Hindlimb muscle (tissue), 1 donor: Measurements from ENCODE around the gene TEX51. TPM values are rescaled to one million over a fixed set of nuclear protein-coding genes. Genes with fewer than 3 reads are reported as not detected.

Experiments
- DNase-seq: peaks from one replicate; pipeline ENCODE4 v3.0.0-alpha.2; 2013
- polyA plus RNA-seq: library from polyadenylated mRNA; unstranded; fragments of 120-200 nt; gene quantifications from one replicate; pipeline ENCODE4 v1.2.1, GENCODE V29; 2013; ENCODE audit not compliant: insufficient read length

The TEX51 gene
- polyA plus RNA-seq, 1 donor, result not detected

GRCh38 chr2:126879348-126880298 lies 19.1 kb upstream of the TEX51 start:
- DNase-seq, result no peak

- no peak for DNase-seq
These were observed 18.4 kb upstream of the TEX51 start for GRCh38 chr2:126880324-126880723.

- DNase-seq, result no peak
These were observed 17.9 kb upstream of the TEX51 start for GRCh38 chr2:126880817-126881216.

DNA sequence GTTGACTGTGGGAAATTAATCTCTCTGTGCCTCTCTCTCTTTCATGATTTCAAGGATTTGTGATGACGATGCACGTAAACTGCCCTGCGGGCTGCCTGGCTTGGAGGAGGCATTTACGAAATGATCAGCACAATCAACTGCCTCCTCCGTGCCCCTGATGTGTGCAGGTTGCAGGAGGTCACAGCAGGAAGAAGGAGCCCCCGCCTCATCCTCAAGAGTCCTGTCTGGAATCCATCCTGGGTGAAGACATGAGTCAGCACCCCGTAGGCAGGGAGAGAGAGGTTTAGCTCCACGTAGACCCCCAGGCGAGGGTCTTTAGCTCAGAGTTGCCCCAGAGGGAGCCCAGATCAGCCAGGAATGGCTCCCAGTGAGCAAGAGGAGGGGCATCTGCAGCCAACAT lies 17.1 kb upstream of the TEX51 start:
- DNase-seq, result no peak

GRCh38 chr2:126882181-126882580 lies 16.5 kb upstream of the TEX51 start:
- DNase-seq, result no peak

DNA sequence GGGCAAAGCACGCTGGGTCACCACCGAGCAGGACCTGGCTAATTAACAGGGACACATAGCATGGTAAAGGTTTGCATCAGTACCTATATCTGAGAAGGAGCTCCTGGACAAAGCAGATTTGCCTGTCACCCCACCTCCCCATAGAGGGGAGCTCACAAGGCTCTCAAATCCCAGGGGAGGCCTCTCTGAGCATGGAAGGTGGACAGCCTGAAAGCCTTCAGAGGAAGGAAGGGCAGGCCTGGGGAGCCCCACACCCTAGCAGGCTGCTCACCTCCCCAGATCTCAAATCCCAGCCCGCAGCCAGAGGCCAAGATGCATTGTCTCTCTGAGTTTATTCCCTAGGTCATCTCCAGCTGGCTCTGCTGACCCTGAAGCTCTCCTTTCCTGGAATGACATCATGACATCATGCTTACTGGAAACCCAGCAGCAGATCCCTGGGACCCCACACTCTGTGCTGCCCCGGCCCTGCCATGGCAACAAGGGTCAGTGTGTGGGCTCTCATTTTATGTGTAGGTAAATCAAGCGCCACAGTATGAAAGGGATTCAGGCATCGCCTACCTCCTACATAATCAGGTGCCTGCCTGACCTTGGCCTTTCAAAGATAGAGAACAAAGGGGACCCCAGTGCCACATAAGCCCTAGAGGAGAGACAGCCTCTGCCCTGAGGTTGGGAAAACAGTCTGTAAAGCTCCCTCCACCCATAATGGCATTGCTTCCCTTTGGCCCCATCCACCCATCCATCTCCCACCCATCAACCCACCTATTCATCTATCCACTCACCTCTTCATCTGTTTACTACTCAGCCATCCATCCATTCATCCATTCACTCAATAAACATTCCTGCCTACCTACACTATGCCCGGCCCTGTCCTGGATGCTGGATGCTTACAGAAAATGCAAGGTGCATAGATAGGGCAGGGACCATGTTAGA lies 15.7 kb upstream of the TEX51 start:
- no peak for DNase-seq

GRCh38 chr2:126883666-126884040 lies 15.0 kb upstream of the TEX51 start:
- no peak for DNase-seq

- DNase-seq, result no peak
These were observed 13.6 kb upstream of the TEX51 start for GRCh38 chr2:126884861-126885750.

DNA sequence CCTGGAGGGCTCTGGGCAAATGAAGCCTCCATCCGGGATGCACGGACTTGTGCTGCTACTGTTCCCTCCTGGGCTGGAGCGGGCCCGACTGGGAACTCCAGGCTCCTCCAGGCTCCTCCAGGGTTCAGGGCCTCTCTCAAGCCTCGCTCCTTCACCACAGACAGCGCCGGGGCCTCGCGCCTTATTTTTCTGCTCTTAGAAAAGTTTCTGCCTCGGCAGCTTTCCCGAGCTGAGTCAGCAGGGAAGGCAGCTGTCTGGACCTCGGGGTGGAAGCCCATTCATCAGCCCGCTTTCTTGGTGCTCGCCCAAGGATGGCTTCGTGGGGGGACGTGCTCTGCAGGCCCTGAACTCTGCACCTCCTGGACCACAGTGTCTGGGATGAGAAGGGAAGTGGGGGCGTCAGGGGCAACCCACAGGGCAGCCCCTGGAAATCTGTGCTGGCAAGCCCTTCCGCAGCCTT lies 12.9 kb upstream of the TEX51 start:
- DNase-seq, result peak; percentile 82

- DNase-seq, result peak; percentile 80
These were observed 12.3 kb upstream of the TEX51 start for GRCh38 chr2:126886211-126886915.

DNA sequence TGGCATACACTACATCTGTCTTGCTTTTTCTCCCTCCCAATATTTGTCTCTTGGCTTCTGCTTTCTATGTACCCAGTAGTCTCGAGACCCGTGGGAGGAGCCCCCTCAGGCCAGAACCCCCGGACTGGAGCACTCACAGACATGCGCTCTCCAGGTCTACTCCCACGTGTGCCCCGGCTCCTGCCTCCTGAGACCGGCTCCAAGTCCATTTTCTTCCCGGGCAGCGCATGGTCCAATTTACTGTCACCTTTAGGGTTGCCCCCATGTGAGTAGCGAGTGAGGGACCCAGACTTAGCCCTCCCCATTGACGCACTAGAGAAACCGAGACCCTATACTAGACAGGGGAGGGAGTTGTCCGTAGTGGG lies 11.8 kb upstream of the TEX51 start:
- DNase-seq, result no peak

DNA sequence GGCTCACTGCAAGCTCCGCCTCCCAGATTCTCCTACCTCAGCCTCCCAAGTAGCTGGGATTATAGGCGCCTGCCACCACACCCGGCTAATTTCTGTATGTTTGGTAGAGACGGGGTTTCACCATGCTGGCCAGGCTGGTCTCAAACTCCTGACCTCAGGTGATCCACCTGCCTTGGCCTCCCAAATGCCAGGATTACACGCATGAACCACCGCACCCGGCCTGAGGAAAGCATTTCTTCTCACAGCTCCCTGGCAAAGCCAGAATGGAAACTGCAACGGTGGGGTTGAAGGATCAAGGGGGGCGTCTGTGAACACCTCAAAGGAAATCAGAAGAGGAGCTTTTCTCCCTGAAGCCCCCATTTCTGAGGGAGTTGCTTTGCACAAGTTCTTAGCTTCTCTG lies 11.2 kb upstream of the TEX51 start:
- no peak for DNase-seq

DNA sequence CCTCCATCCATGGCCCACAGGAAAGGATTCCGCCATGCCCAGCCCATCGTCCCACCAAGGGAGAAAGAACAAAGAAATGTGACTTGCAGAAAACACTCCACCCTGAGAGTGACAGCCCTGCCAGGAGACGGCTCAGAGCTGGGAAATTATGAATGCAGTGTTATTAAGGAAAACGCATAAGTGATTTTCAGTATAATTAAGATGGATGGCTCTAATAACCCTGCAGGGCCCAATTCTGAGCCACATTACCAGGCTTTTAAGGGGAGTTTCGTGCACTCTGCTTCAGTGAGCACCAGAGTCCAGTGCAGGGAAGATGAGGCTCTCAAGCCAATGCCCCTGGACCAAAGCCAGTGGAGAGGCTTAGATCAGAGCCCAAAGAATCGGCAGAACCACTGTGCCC lies 10.6 kb upstream of the TEX51 start:
- DNase-seq, result no peak

GRCh38 chr2:126889071-126889470 lies 9.6 kb upstream of the TEX51 start:
- DNase-seq, result no peak

GRCh38 chr2:126889496-126890135 lies 9.1 kb upstream of the TEX51 start:
- DNase-seq, result no peak

DNA sequence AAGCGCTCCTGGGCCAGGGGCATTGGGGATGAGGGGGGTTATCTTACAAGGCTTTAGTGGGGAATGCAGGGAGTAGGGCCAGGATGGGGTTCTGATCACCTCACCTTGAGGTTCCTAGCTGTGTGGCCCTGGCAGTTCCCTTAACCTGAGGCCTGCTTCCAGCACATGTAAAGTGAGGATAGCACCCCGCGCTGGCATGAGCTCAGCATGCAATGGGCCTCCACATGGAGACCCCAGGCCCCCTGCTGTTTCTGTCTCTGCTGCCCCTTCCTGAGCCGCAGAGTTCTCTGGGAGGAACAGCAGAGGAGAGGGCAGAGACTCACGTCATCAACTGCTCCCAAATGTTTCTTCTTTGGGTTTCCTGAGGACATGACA lies 8.6 kb upstream of the TEX51 start:
- DNase-seq, result no peak

GRCh38 chr2:126890551-126891450 lies 7.9 kb upstream of the TEX51 start:
- DNase-seq, result no peak

DNA sequence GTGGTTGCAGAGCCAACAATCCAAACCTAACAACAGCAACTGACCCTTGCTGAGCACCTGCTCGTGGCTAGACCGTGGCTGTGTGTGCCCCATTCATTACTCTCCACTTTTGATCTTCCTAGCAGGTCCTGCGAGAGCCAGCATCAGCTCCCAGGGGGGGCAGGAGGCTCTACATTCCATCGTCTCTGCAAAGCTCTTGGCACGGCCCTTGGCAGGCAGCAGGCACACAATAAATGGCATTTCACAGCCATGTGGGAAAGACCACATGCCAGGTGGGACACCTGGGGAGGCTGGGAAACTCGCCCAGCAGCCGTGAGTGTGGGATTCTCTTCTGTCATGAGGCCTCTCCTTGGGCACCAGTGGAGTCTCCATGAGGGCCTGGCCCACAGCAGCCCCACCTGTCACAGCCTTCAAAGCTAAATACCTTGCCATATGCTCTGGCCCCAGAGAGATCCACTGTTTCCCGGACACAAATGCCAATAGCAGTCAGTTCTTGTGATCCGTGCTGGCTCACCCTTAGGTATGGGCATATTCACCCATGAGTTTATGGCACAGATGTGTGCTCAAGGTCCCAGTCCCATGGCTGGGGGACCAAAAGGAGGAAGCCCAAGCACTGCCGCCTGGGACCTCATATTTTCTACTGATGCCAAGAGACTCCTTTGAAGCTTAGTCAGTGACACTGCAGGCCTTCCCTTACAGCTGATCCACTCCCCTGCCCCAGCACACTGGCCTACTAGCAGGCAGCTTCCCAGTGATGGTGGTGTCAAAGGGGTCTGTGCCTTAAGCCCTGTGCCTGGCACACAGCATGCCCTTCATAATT lies 6.8 kb upstream of the TEX51 start:
- no peak for DNase-seq

DNA sequence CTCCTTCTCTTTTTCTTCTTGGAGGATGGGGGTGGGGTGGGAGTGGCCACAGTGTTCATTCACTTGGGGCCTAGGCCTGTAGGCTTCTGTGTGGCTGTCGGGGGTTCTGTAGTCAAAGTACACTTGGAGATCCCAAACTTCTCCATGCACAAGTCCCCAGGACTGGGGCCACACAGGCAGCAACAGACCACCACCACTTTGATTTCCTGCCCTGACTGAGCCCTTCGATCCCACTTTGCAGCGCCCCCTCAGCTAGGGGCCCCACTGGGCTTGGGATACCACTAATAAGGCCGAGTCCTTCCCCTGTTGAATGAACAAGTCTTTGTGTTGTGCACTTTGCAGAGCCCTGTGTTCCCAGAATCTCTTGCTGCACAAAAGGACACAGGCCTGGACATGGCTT lies 5.5 kb upstream of the TEX51 start:
- no peak for DNase-seq
